Psoas muscle (tissue), 8 donors: ENCODE results near the gene TCTN2. TPM values are rescaled to one million over a fixed set of nuclear protein-coding genes. Genes with fewer than 3 reads are reported as not detected.

Source experiments
- ATAC-seq, 4 donors: fragments of 200-7000 bp; cut with Tn5 transposase; one replicate each; pipeline ENCODE4 v1.9.1; 2020; ENCODE audit warnings: moderate library complexity in 3 of 4, mild to moderate bottlenecking in 2 of 4
- DNase-seq, 2 donors: peaks; one replicate each; pipeline ENCODE4 v3.0.0-alpha.2; 2020
- H3K27ac ChIP-seq: fragments of 200-600 bp; one replicate; pipeline ENCODE4 v1.8.0; 2022
- H3K27me3 ChIP-seq, 3 donors: fragments of 200-600 bp in 1 of 3; one replicate each; pipeline versions ENCODE4 v1.6.1 to v1.8.0; 2013 to 2022; ENCODE audit warnings: low read length in 2 of 3, mild to moderate bottlenecking in 2 of 3, moderate library complexity in 1 of 3; ENCODE audit not compliant: insufficient read depth in 3 of 3
- H3K36me3 ChIP-seq, 2 donors: fragments of 200-600 bp in 1 of 2; one replicate each; pipeline versions ENCODE4 v1.6.1 to v1.8.0; 2013 to 2022; ENCODE audit warnings: low read depth in 1 of 2, mild to moderate bottlenecking in 1 of 2, moderate library complexity in 1 of 2; ENCODE audit not compliant: insufficient read depth in 1 of 2
- H3K4me1 ChIP-seq: fragments of 200-600 bp; one replicate; pipeline ENCODE4 v1.8.0; 2022
- H3K4me3 ChIP-seq: fragments of 200-600 bp; one replicate; pipeline ENCODE4 v1.8.0; 2022; ENCODE audit warnings: mild to moderate bottlenecking
- H3K9me3 ChIP-seq: fragments of 200-600 bp; one replicate; pipeline ENCODE4 v1.8.0; 2022
- CTCF ChIP-seq: fragments of 200-600 bp; IDR thresholded peaks from one replicate; pipeline ENCODE4 v1.8.0; 2022; ENCODE audit warnings: antibody characterized with exemption
- WGBS, 3 donors: extraction: QIAGEN DNeasy Blood & Tissue Kit; methylation state at CpG; one replicate each; pipeline versions ENCODE4 v1.1.6 to v1.1.7; 2013; 5-methylcytosine and 5-hydroxymethylcytosine counted together
- intact Hi-C, 2 donors: fragments of 100-400 bp; cut with DNase I; formaldehyde crosslinking; loops; one replicate each; pipeline versions ENCODE4 v1.11.0 to v1.14.2; 2022
- polyA plus RNA-seq, 3 donors: library from polyadenylated mRNA; stranded (reverse); fragments of 200-250 nt; gene quantifications; one replicate each; pipeline ENCODE4 v1.2.3, GENCODE V29; 2013
- total RNA-seq, 4 donors: library from RNA; stranded (reverse); fragmentation: NEBNext Ultra II Directional in 2 of 4; extraction: Animal tissue kit (Norgen Biotek cat#: 25700) in 2 of 4; gene quantifications; one replicate each; pipeline versions ENCODE4 v1.2.1 to v1.2.4, GENCODE V29; 2021 to 2023
- donor health status: healthy with polysubstance abuse.
- donor health status: DM: no; HTN: no; CAD: no; lungs with moderate emphysema.
- donor health status: Bipolar disorder and iron deficiency.
- donor health status: healthy.
- donor health status: DM: yes; HTN: yes; CAD: no.
- donor health status: DM: no; HTN: no; CAD: no.
- donor health status: DM: no; HTN: no; CAD: no.
- donor health status: DM: yes; HTN: yes; CAD: no.

Gene TCTN2
- total and polyA plus RNA-seq, 7 donors, result 1.1 to 8.1 (median 1.8) TPM

- DNase-seq, result no peak
- H3K27ac ChIP-seq, result no peak overlapping the region
- no peaks in the 10 kb centered on the region for H3K27me3 ChIP-seq
- H3K4me3 ChIP-seq, result peak overlapping the region; percentile 99
- peaks cover 0 to 15% of the 10 kb centered on the region in 2 donors for H3K36me3 ChIP-seq
- no peak for TF ChIP-seq CTCF
- no peaks in the 10 kb centered on the region for H3K9me3 ChIP-seq
- no peak for ATAC-seq
- intact Hi-C loops, result loop anchor here in 1 of 2 donors (5.0 kb wide), 1 partner anchor 268 kb away; no protein-coding TSS in a partner anchor
- H3K4me1 ChIP-seq, result peaks cover 17% of the 10 kb centered on the region
- 77 to 84% (median 77%) methylated on average over 10 of the region's 10 CpGs for WGBS, 3 donors
These were observed 43.1 kb downstream of the TCTN2 start for GRCh38 chr12:123713823-123714585.

- Histone ChIP-seq H3K36me3 (peaks cover 0 to 27% of the 10 kb centered on the region in 2 donors), H3K27me3 (no peaks in the 10 kb centered on the region), H3K4me1 (peaks cover 17% of the 10 kb centered on the region), H3K9me3 (no peaks in the 10 kb centered on the region), H3K4me3 (no peak overlapping the region), H3K27ac (no peak overlapping the region)
- TF ChIP-seq CTCF, result no peak
- ATAC-seq (no peak), DNase-seq (no peak)
- WGBS, 3 donors, result 41 to 55% (median 47%) methylated on average over 2 of the region's 2 CpGs
- intact Hi-C loops, result no loop called here
These were observed 44.3 kb downstream of the TCTN2 start for GRCh38 chr12:123715195-123715594.

- no peak for TF ChIP-seq CTCF
- no peak for ATAC-seq
- Histone ChIP-seq H3K27me3 (no peaks in the 10 kb centered on the region), H3K4me3 (no peak overlapping the region), H3K9me3 (no peaks in the 10 kb centered on the region), H3K36me3 (peaks cover 0 to 47% of the 10 kb centered on the region in 2 donors), H3K27ac (no peak overlapping the region), H3K4me1 (peaks cover 17% of the 10 kb centered on the region)
- 90 to 91% (median 91%) methylated on average over 3 of the region's 3 CpGs for WGBS, 3 donors
- no peak for DNase-seq
- intact Hi-C loops, result no loop called here
These were observed 46.4 kb downstream of the TCTN2 start for GRCh38 chr12:123717350-123717749.

- ATAC-seq, result no peak
- intact Hi-C loops, result loop anchor here in 1 of 2 donors (10.0 kb wide), 1 partner anchor 245 kb away; no protein-coding TSS in a partner anchor
- no peaks in the 10 kb centered on the region for H3K27me3 ChIP-seq
- TF ChIP-seq CTCF, result no peak
- DNase-seq, result no peak
- H3K36me3 ChIP-seq, result peaks cover 0 to 74% of the 10 kb centered on the region in 2 donors
- H3K9me3 ChIP-seq, result no peaks in the 10 kb centered on the region
- H3K4me3 ChIP-seq, result no peak overlapping the region
- peaks cover 1% of the 10 kb centered on the region for H3K4me1 ChIP-seq
- WGBS, 3 donors, result 91 to 96% (median 94%) methylated on average over 5 of the region's 5 CpGs
- no peak overlapping the region for H3K27ac ChIP-seq
These were observed 49.4 kb downstream of the TCTN2 start for GRCh38 chr12:123720141-123720814.
